Effector CD4-positive, alpha-beta T cell (primary cell): ENCODE measurements around the gene SLC28A1.
"Not testable (repeated sequence)": the region's sequence is repeated elsewhere in the genome, so short reads cannot be mapped to it uniquely, and the experiment has no call there.

ENCODE experiments used
- DNase-seq: peaks from one replicate; pipeline ENCODE4 v3.0.0-alpha.2; 2020

The SLC28A1 gene

DNA sequence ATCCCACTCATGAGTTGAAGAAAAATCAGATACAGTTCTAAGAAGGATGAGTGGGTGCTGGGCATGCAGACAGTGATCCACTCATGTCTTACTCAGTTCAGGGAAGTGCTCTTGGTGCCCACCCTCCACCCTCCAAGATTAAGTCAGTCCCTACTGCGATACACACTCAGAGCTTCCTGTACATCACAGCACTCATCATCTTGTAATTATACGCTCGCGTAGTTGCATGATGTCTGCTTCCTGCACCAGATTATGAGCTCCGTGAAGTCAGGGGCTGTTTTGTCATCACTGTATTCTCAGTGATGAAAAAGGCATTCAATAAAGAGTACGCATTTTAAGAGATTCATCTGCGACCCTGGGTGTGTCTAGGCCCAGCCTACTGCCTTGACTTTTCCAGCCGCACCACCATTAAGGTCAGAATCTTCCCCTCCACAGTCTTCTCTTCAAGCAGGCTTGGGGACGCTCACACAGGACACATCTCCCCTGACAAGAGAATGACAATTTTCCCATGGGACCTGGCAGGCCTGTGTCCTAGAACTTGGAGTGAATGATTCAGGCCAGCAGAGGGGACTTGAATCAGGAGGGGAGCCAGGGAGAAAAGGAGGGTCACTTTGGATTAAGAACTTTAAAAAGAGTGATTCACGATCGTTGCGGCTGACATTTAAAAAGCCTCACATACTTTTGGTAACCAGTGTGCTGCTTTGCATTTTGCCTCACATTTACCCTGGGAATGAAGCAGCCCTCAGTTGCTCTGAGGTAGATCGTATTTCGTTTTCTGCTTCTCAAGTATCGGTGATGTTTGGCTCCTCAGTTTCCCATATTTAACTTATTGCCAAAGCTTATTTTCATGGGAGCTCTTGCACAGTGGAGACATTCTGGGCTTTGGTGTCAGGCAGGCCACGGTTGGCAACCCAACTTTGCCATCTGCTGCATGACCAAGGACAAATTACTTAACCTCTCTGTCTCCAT is 89.3 kb downstream of the SLC28A1 start:
- no peak for DNase-seq

DNA sequence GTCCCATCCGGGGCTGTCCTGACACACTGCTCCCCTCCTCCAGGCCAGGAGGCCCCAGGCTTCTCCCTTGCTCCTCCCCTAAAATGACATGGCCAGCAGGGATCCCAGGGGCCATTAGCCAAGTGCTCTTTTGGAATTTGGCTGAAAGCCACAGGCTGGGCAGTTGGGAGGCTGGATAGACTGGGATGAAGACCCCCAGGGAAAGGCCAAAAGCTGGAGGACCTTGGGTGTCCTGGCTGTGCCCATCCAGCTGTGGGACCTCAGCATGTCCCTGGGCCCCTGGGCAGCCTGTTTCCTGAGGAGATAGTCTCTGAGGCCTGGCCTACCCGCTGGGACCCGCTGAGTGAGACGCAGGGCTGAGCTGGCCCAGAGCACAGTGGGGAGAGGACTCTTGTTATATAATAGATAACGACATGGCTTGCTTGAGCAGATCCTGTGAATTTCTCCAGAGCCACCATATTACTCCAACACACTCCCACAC is 91.4 kb downstream of the SLC28A1 start:
- DNase-seq: no peak

DNA sequence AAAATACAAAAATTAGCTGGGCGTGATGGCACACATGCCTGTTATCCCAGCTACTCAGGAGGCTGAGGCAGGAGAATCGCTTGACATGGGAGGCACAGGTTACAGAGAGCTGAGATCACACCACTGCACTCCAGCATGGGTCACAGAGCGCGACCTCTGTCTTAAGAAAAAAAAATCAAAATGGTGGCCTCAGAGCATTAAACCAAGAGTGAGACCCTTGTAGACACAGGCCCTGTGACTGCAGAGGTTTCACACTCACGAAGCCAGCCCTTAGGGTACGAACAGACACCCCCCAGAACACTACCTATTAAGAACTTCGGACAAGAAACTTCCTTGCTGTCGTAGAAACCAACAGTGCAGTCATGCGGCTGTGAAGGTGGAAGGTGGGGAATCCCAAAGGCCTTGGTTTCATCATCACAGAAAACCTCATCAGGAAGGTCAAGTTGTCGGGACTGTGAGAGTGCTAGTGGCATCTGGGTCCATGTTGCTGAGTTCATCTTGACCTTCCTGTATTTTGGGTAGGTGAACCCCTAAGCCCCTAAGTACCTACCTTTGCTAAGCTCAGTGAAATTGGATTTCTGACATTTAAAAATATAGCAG is 92.4 kb downstream of the SLC28A1 start:
- no peak for DNase-seq

DNA sequence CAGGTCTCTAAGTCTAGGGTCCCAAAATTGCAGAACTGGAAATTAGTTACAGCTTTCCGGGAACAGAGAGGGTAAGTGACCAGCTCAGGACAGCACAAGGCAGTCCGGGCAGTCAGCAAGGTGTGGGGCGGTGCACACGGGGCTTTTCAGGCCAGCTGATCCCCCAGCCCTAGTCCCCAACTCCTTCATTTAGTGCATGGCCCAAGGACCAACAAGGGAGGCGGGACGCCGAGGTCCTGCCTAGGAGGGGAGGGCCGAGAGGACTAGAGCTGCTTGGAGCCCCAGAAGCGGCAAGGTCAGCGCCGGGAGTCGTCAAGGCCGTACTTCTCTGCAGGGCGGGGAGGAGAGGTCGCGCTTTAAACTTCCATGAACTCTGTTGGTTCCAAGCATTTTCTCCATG is 95.2 kb downstream of the SLC28A1 start:
- no peak for DNase-seq

DNA sequence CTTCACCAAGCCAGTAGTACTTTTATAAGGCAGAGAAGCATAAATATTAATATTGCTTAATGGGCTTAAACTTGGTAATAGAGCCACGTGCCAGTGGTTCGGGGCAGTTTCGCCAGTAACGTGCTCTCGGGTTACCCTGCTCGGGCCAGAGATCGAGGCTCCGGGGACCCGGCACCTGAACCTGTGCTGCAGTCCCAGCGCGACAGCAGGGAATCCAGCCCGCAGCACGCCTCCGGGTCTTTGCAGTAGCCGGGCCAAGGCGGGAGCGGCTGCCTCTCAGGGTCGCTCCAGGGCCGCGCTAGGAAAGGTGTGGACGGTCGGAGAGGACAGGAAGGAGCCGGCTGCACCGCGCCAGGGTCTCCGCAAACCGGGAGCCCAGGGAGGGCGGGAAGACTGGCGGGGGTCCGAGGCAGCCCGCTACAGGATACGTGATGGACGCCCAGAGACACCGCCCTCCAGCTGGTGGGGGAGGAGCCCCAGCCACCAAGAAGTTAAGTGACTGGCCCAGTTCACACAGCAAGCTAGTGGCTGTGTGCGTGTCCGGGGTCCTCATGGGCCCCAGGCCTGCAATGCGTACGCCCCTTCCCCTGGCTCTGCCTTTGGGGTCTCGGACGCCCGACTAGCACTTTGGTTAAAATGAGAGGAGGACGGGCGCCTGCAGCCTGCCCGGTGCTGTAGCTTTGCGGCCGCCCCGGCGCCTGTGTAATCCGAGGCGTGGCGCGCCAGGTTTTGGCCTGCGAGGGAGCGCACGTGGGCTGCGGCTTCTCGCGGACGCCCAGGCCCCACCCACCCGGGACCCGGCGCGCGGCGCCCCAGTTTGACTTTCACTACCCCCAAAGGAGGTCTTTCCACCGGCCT is 96.0 kb downstream of the SLC28A1 start:
- peak; percentile 86 for DNase-seq

DNA sequence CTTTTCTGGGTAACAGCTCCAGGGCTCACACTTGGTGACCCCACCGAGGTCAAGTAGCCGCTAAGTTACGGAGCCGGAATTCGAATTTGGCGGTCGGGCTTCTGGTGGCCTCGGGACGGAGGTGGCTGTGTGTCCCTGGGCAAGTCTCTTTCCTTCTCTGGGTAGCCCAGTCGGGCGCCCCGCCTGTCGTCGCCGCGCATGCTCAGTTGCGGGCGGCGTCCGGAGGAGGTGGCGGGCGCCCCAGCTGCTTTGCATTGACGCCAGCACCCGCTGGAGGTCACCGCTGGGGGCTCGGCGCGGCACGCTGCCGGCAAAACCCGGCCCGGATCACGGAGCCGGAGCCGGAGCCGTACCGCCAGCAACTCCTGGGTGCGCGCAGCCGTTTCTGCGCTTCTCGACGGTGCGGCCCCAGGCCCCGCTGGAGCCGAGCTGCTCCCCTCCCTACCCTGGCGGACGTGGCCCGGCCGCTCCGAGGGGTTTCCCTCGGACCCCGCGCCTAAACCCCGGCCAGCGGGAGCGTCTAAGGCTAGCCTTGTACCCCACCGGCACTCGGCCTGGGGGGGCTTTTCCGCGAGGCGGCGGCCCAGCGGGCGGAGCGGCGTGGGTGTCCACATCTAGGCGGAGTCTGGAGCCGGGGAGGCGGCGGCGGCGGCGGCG is 96.7 kb downstream of the SLC28A1 start:
- peak; percentile 95 for DNase-seq

DNA sequence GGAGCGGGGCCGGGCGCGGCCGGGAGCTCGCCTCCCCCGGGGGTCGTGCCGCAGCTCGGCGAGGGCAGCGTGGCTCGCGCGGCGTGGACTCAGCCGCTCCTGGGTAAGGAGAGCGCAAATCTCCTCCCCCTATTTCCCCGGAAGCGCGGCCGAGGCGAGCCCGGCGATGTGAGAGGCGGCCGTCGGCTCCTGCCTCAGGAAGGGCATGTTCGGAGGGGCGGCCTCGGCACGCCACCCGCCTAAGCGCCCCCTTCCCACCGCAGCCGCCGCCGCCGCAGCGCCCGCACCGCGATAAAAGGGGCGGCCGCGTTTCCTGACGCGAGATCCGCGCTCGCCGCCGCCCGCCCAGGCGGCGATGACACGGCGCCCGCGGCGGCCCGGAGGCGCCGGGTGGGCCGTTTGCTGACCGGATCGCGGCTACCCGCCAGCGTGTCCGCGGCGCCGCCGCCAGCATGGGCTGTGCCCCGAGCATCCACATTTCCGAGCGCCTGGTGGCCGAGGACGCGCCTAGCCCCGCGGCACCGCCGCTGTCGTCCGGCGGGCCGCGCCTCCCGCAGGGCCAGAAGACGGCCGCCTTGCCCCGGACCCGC is 97.3 kb downstream of the SLC28A1 start, which contains the start of gene PDE8A:
Gene PDE8A, plus strand, starts transcription at position 146 of the 590 bp plus-strand sequence. Its CDS starts 307 bp downstream, at position 453.
- DNase-seq: peak; percentile 49

DNA sequence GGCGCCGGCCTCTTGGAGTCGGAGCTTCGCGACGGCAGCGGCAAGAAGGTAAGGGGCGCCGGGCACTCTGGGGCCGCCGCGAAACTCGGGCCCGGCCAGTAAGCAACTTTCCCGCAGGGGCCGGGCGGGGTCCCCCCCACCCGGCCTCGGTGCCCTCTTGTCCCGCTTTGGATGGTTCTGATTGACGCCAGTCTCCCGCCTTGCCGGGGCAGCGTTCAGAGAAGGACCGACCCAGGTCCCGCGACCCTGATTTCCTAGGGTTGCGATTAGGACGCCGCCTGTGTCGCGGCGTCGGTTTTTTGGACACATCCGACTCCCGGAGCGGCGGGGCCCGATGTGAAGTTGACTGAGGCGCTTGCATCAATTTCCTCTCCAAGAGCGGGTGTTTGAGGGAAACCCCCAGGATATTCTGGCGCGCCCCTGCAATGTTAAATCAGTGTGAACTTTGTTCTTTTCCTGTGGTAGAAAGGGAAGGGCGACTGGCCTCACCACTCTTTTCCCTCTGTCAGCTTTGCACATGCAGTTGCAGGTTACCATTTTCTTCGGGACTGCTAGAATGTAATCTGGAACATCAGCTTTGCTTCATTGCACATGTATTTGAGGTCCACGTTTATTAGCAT is 97.9 kb downstream of the SLC28A1 start:
- DNase-seq: peak; percentile 55

DNA sequence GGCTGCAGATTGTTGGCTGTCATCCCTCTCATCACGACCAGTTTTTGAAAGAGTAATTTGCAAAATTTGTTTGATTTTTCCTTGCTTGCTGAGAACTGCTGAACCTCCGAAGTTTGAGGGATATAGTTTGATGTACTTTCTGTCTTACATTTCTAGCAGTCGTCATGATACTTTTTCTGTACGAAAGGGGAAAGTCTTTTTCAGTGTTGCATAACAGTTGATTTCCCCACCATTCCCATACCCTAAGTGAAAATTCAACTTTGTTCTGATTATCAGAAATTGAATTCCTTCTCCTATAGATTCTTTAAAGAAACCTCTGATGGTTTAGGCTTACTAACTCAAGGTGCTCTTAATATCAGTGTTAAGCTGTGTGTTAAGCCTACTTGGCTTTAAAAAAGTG is 98.8 kb downstream of the SLC28A1 start:
- no peak for DNase-seq

DNA sequence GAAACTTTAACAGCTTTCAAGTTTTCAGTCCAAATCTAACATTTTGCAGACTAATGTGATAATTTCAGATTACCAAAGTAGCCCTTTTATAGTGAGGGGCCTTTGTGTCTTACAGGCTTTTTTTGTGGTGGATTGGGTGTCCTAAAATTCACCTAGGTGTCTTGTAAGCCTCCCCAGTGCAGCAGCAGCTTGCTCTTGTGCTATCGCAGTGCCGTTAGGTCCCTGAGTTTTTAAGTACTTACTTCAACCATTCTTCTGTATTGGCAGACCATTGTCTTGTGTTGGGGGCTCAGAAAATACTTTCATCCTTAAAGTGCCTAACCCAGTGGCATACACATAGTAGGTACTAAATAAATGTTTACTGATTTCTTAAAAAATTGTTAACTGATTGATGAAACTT is 99.2 kb downstream of the SLC28A1 start:
- no peak for DNase-seq

DNA sequence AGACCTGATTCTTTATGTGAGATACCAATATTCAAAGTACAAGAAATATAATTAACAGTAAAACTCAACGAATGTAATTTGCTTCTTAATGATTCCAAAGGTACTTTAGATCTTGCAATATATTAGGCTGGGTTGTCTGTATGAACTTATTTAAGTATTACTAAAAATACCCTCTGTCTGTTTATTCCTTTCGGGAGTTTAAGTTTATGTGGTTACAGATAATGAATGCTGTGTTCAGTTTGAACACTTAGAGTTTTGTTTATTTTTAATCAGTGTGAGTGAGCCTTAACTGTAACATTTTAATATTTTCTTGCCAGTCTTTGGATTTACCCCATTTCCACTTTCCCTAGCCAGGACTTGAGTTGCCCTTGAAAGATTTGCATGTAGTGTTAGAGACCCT is 100.7 kb downstream of the SLC28A1 start:
- DNase-seq: no peak

DNA sequence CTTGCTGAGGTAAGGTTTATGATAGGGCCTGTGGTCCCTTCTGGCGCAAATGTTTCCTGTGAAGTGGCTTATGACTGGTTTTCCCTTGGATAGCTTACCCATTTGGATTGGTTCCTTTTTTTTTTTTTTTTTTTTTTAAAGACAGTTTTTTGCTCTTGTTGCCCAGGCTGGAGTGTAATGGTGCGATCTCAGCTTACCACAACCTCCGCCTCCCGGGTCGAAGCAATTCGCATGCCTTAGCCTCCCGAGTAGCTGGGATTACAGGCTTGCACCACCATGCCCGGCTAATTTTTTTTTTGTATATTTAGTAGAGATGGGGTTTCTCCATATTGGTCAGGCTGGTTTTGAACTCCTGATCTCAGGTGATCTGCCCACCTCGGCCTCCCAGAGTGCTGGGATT is 102.9 kb downstream of the SLC28A1 start:
- not testable (repeated sequence) for DNase-seq

DNA sequence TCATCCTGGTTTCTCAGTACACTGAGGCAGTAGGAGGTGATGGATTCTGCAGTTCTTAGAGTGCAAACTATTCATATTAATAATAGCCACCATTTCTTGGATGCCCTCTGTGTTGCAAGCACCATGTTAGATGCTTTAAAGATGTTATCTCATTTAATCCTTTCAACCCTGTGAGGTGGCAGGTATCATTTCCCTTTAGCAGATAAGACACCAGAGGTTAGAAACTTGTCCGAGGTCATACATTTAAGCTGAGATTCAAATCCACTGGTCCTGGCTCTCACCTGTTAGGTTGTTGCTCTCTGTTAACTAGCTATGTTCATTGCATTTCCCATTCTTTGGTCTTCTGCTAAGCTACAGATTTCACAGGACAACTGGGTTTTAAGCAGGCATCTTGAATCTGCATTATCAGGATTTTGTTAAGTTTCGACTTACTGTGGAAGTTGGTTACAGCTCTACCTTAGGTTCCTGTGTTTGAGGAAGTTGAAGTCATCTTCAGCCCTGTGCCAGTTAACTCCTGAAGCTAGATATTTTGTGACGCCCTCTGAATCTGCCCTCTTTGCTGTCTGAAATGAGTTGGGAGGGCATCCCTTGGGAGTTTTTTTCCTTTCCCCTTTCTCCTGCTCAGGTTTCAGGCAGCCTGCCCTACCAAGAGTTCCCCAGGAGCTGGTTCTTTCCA is 103.6 kb downstream of the SLC28A1 start:
- no peak for DNase-seq

DNA sequence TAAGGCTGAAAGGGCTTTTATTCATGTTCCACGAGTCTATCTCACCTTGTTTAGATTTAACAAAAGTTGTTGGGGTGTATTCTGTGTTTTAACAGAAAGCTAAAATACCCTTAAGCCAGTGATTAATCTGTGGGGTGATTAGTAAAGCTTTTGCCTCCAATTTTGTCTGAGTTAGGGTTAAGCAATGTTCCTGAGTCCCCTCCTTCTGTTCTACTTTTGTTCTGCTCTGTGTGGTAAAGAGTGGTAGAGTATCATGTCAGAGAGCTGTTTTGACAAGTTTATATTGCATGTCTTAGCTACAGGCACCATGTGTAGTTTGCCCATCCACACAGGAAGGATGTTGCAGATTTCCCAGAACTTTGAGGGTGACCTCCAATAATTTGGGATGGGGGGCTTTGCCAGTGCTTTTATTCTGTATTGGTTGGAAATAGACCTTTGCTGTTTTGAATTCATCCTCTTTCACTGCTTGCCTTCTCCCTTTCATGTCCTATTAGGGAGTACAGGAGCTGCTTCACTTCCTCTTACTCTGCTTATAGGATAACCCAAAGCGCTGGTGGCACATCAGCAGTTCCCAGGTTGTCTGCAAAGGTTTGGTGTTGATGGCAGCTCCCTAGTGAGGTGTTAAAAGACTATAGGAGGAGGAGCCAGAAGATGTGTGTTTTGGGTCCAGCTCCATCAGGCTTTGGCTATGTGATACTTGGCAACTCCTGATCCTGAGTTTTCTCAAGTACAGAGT is 104.6 kb downstream of the SLC28A1 start:
- no peak for DNase-seq

DNA sequence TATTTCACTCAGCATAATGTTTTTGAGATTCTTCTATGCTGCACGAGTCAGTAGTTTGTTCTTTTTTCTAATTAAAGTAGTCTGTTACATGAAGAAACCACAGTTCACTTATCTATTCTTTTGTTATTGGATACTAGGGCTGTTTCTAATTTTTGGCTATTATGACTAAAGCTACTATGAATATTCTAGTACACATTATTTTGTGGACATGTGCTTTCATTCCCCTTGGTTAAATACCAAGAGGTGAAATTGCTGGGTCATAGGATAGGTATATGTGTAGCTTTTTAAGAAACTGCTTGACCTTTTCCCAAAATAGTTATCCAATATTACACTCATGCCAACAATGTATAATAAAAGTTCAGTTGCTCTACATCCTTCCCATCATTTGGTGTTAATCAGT is 106.0 kb downstream of the SLC28A1 start:
- DNase-seq: no peak

DNA sequence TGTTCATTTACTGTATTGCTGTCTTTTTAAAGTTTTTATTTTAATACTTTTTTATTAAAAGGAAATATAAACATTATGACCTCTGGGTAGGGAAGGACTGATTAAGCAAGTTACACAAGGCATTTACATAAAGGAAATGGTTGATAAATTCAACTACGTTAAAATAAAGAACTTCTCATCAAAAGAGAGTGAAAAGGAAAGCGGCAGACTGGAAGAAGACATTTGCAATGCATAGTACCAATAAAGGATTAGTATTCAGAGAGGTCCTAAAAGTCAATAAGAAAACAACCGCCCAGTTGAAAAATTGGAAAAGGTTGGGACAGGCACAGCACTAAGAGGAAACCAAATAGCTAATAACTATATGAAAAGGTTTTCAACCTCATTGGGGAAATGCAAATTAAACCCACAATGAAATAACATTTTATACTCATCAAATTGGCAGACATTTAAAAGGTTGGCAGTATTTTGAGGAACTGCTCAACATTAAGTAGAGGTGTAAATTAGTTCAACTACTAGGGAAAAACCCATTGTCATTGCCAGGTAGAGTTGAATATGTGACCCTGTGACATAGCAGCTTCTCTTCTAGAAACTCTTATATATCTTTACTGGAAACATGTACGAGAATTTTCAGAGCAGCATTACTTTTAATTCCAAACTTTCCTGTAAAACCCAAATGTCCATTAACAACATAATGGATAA is 106.7 kb downstream of the SLC28A1 start:
- DNase-seq: no peak

DNA sequence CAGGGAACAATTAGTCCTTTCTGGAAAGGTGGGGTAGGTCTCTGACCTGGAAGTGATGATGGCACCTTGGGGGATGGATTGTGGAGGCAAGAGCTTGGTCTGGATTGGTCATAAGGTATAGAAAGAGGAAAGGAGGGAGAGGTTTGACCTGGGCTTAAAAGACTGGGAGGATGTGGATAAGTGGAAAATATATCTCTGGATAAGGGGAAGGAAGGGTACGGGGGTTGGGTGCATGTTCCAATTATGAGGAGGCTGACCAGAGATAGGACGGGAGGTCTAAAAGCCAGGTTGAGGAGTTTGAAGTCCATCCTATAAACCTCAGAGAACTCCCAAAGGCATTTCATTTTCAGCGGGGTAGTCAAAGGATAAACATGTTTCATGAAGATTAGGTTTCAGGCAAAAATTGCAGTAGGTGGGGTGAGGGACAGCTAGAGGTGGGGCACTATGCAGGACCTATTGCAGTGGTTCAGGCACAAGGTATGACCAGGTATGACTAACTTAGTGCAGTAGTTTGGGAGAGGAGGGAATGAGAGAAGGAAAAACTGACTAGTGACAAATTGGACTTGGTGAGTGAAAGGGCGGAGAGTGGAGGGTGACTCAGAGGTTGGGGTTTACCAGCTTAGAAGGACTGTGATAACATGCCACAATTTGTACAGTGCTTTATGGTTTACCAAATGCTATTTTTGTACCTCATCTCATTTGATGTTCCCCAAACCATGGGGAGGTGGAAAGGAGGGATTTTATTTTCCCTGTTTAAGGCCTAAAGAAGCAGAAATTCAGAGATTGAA is 107.9 kb downstream of the SLC28A1 start:
- no peak for DNase-seq
